Measurements from ENCODE around the gene NGFR.

DNA sequence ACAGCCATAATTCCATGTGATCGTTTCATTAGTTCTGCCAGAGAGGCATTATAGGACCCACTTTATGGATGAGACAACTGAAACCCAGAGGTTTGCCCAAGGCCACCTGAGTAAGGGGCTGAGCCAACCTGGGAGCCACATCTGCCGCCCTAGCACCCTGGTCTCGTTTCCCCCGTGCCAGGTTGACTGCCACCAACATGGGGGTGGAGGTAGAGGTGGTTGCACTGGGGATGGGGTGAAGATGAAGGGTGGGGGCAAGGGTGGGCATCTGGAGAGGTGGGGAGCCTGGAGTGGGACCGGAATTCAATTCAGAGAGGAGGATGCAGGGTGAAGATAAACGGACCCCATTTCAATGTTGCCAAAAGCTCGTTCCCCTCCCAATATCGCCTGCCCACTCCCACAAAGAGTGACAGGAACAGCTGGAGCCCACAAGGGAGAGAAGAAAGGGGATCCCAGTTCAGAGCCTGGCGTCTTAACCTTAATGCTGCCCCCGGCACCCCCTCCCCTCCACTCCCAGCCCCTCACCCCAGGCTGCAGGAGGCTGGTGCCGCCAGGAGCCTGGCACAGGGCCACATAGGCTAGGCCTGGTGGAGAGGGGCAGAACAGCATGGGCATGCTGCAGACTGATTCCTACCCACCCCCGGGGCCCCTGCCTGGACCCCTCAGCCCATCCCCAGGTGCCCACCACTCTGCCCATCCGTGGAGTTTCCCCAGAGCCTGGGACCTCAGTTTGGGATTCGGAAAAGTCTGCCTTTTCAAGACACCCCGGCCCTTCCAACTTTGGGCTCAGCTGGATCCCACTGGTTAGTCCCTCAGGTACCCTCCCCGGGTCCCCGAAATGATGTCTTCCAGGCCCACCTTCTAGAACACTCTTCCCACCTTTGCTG lies 29.6 kb downstream of the NGFR start:
- TF ChIP-seq CTCF (IDR thresholded peaks at IDR 0.05; ENCODE audit: low read depth, low read length, poor library complexity, severe bottlenecking) = no peak
- no peak for TF ChIP-seq EZH2phosphoT487 (IDR thresholded peaks at IDR 0.05; ENCODE audit: borderline replicate concordance, low read length)
